ENCODE data around the gene TMEM225B. TPM values are rescaled to one million over a fixed set of nuclear protein-coding genes. Genes with fewer than 3 reads are reported as not detected.

The TMEM225B gene
- total RNA-seq, 1 experiment from 2014 or later: not detected

- H3K4me3 ChIP-seq (ENCODE audit: low read length): no peak overlapping the region
- H3K27me3 ChIP-seq (ENCODE audit: low read length): no peaks in the 10 kb centered on the region
- ChIA-PET POLR2A (ENCODE audit: unreplicated experiment) (no interaction called here), CTCF (no interaction called here)
- H3K36me3 ChIP-seq (ENCODE audit: low read depth, low read length): no peaks in the 10 kb centered on the region
- no peaks in the 10 kb centered on the region for H4K20me1 ChIP-seq (ENCODE audit: low read length)
- H2AFZ ChIP-seq (ENCODE audit: low read length): no peak overlapping the region
- TF ChIP-seq EZH2phosphoT487 (IDR thresholded peaks at IDR 0.05; ENCODE audit: borderline replicate concordance, low read length): no peak
- TF ChIP-seq EZH2 (IDR thresholded peaks at IDR 0.05; ENCODE audit: low read length, unreplicated experiment): no peak
- TF ChIP-seq CTCF (conservative IDR thresholded peaks at IDR 0.05; ENCODE audit: low read depth, low read length): no peak
- H3K9me2 ChIP-seq (replicated peaks; ENCODE audit: low read length): no peaks in the 10 kb centered on the region
- DNase-seq (no peak), ATAC-seq (no peak)
- H3K79me2 ChIP-seq (ENCODE audit: low read length): no peaks in the 10 kb centered on the region
- H3K27ac ChIP-seq (ENCODE audit: low read length): no peak overlapping the region
- H3K4me2 ChIP-seq (ENCODE audit: low read length): no peak overlapping the region
- no peaks in the 10 kb centered on the region for H3F3A ChIP-seq (ENCODE audit: low read length, unreplicated experiment)
- H3K4me1 ChIP-seq (ENCODE audit: insufficient read depth, low read length): no peaks in the 10 kb centered on the region; the same call in 1 of the 2 replicates
- H3K9ac ChIP-seq (ENCODE audit: low read length): no peak overlapping the region
- BruUV-seq (replicated peaks): no TSS peak
- H3K9me3 ChIP-seq (ENCODE audit: low read length): no peaks in the 10 kb centered on the region
- intact Hi-C loops (cut with micrococcal nuclease): no loop called here
Measured at GRCh38 chr7:99643464-99643863, 45.4 kb downstream of the TMEM225B start.

DNA sequence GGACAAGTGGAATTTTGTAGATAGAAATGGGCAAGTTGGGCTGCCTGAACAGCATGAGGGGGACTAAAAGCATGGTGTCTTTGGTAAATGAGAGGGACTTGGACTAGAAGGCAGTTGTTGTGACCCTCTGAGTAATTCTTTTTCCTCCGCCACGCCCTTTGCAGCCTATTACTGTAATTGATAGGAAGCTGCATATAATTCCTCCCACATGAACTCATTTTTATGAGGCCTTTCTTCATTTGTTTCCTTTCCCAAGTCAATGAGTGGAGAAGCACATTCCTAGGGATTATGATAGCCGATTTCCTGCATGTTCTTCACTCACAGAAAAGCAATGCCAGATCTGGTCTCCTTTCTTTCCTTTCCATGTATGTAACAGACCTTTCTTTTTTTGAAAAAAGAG is 46.4 kb downstream of the TMEM225B start:
- Histone ChIP-seq H3K4me3 (ENCODE audit: low read length) (no peak overlapping the region), H4K20me1 (ENCODE audit: low read length) (no peaks in the 10 kb centered on the region), H3K4me2 (ENCODE audit: low read length) (no peak overlapping the region), H3K4me1 (ENCODE audit: insufficient read depth, low read length) (no peaks in the 10 kb centered on the region; the same call in 1 of the 2 replicates), H3K27ac (ENCODE audit: low read length) (no peak overlapping the region), H2AFZ (ENCODE audit: low read length) (no peak overlapping the region), H3K9ac (ENCODE audit: low read length) (no peak overlapping the region), H3K79me2 (ENCODE audit: low read length) (no peaks in the 10 kb centered on the region), H3K9me2 (replicated peaks; ENCODE audit: low read length) (no peaks in the 10 kb centered on the region), H3F3A (ENCODE audit: low read length, unreplicated experiment) (no peaks in the 10 kb centered on the region), H3K36me3 (ENCODE audit: low read depth, low read length) (no peaks in the 10 kb centered on the region), H3K9me3 (ENCODE audit: low read length) (no peaks in the 10 kb centered on the region), H3K27me3 (ENCODE audit: low read length) (no peaks in the 10 kb centered on the region)
- DNase-seq: peak; percentile 3
- CTCF ChIA-PET: no interaction called here
- BruUV-seq (replicated peaks): no TSS peak
- TF ChIP-seq EZH2phosphoT487 (IDR thresholded peaks at IDR 0.05; ENCODE audit: borderline replicate concordance, low read length): no peak
- no peak for TF ChIP-seq CTCF (conservative IDR thresholded peaks at IDR 0.05; ENCODE audit: low read depth, low read length)
- no peak for TF ChIP-seq EZH2 (IDR thresholded peaks at IDR 0.05; ENCODE audit: low read length, unreplicated experiment)
- POLR2A ChIA-PET (ENCODE audit: unreplicated experiment): no interaction called here
- ATAC-seq: peak; percentile 15; the same call in 1 of the 2 replicates
- intact Hi-C loops (cut with micrococcal nuclease): no loop called here

GRCh38 chr7:99645590-99645989 is 47.5 kb downstream of the TMEM225B start:
- DNase-seq (no peak), ATAC-seq (no peak)
- no peaks in the 10 kb centered on the region for H3K9me2 ChIP-seq (replicated peaks; ENCODE audit: low read length)
- BruUV-seq (replicated peaks): no TSS peak
- no peaks in the 10 kb centered on the region for H3K79me2 ChIP-seq (ENCODE audit: low read length)
- no peak overlapping the region for H2AFZ ChIP-seq (ENCODE audit: low read length)
- H3K4me2 ChIP-seq (ENCODE audit: low read length): no peak overlapping the region
- TF ChIP-seq CTCF (conservative IDR thresholded peaks at IDR 0.05; ENCODE audit: low read depth, low read length) (no peak), EZH2 (IDR thresholded peaks at IDR 0.05; ENCODE audit: low read length, unreplicated experiment) (no peak), EZH2phosphoT487 (IDR thresholded peaks at IDR 0.05; ENCODE audit: borderline replicate concordance, low read length) (no peak)
- no peak overlapping the region for H3K27ac ChIP-seq (ENCODE audit: low read length)
- no peaks in the 10 kb centered on the region for H3K36me3 ChIP-seq (ENCODE audit: low read depth, low read length)
- ChIA-PET CTCF (no interaction called here), POLR2A (ENCODE audit: unreplicated experiment) (no interaction called here)
- no peaks in the 10 kb centered on the region for H4K20me1 ChIP-seq (ENCODE audit: low read length)
- no peaks in the 10 kb centered on the region; the same call in 1 of the 2 replicates for H3K4me1 ChIP-seq (ENCODE audit: insufficient read depth, low read length)
- no peak overlapping the region for H3K4me3 ChIP-seq (ENCODE audit: low read length)
- H3F3A ChIP-seq (ENCODE audit: low read length, unreplicated experiment): no peaks in the 10 kb centered on the region
- no peaks in the 10 kb centered on the region for H3K27me3 ChIP-seq (ENCODE audit: low read length)
- intact Hi-C loops (cut with micrococcal nuclease): no loop called here
- no peaks in the 10 kb centered on the region for H3K9me3 ChIP-seq (ENCODE audit: low read length)
- no peak overlapping the region for H3K9ac ChIP-seq (ENCODE audit: low read length)

Measured in PC-3 (cell line).